Endothelial cell of umbilical vein (primary cell): ENCODE results near the gene ATXN7. TPM values are rescaled to one million over a fixed set of nuclear protein-coding genes. Genes with fewer than 3 reads are reported as not detected.

ENCODE experiments used
- BruUV-seq: library from RNA; stranded (reverse); fragments of 400-500 nt; replicated peaks from 2 replicates; lab custom pipeline; 2021; lab: Mats Ljungman, UMichigan
- CTCF ChIA-PET: fragments of 300-600, 350-600 bp; sonication (Branson Sonifier 250); formaldehyde crosslinking; loops from one replicate; lab custom pipeline; 2021; ENCODE audit warnings: antibody characterized with exemption, inconsistent platforms; lab: Charles Lee
- POLR2A ChIA-PET: fragments of 300-600, 350-600 bp; sonication (Branson Sonifier 250); formaldehyde crosslinking; loops from one replicate; lab custom pipeline; 2021; ENCODE audit warnings: antibody characterized with exemption, inconsistent platforms; lab: Charles Lee
- DNase-seq: peaks from one replicate; pipeline ENCODE4 v3.0.0-alpha.2; 2011; ENCODE audit warnings: low read depth, low spot score
- FAIRE-seq: peaks from 2 replicates; lab custom pipeline; 2011; peaks lifted over from hg19 to GRCh38; lab: Jason Lieb, UNC
- H2AFZ ChIP-seq: 2 replicates; pipeline ENCODE4 v1.6.0; 2012; ENCODE audit warnings: low read depth, low read length, control low read depth, inconsistent platforms
- H3K27ac ChIP-seq: 2 replicates; pipeline ENCODE4 v1.5.1; 2011; ENCODE audit warnings: low read depth, mild to moderate bottlenecking, control low read depth, low read length, moderate library complexity; ENCODE audit not compliant: insufficient read depth
- H3K27me3 ChIP-seq, 2 experiments: 2 replicates each; pipeline versions ENCODE4 v1.6.0 to v1.6.1; 2011; ENCODE audit warnings: low read length in 2 of 2, mixed read lengths in 1 of 2; ENCODE audit not compliant: control insufficient read depth in 2 of 2, insufficient read depth in 2 of 2
- H3K36me3 ChIP-seq, 2 experiments: 2 replicates in 1 of 2; 3 replicates in 1 of 2; pipeline ENCODE4 v1.5.1; 2011; ENCODE audit warnings: low read length in 2 of 2, mild to moderate bottlenecking in 1 of 2, moderate library complexity in 1 of 2; ENCODE audit not compliant: control insufficient read depth in 2 of 2, insufficient read depth in 2 of 2; ENCODE audit errors: extremely low read depth in 1 of 2
- H3K4me1 ChIP-seq: 3 replicates; pipeline ENCODE4 v1.5.1; 2011; ENCODE audit warnings: mild to moderate bottlenecking, low read length; ENCODE audit not compliant: control insufficient read depth, insufficient read depth; ENCODE audit errors: extremely low read depth
- H3K4me2 ChIP-seq: 2 replicates; pipeline ENCODE4 v1.6.1; 2011; ENCODE audit warnings: low read length, control low read depth, mixed read lengths; ENCODE audit not compliant: insufficient read depth
- H3K4me3 ChIP-seq, 3 experiments: fragments of 200-600 bp in 1 of 3; sonication (generic), shearing (Covaris generic) in 1 of 3; replicated peaks in 1 of 3; 2 replicates each; pipeline ENCODE4 v1.5.1; 2011 to 2016; ENCODE audit warnings: control low read depth in 3 of 3, low read length in 3 of 3, mild to moderate bottlenecking in 2 of 3, inconsistent platforms in 1 of 3, low read depth in 1 of 3, moderate library complexity in 1 of 3; ENCODE audit not compliant: insufficient read depth in 1 of 3
- H3K79me2 ChIP-seq: 2 replicates; pipeline ENCODE4 v1.6.0; 2012; ENCODE audit warnings: low read length, inconsistent platforms; ENCODE audit not compliant: control insufficient read depth, insufficient read depth
- H3K9ac ChIP-seq: replicated peaks from 2 replicates; pipeline ENCODE3; 2011; ENCODE audit warnings: low read length, control low read depth; ENCODE audit not compliant: insufficient read depth; ENCODE audit errors: extremely low read depth
- H3K9me1 ChIP-seq: replicated peaks from 3 replicates; pipeline ENCODE4 v1.6.0; 2011; ENCODE audit warnings: mild to moderate bottlenecking, low read length; ENCODE audit not compliant: control insufficient read depth, insufficient read depth; ENCODE audit errors: extremely low read depth
- H3K9me3 ChIP-seq: replicated peaks from 2 replicates; pipeline ENCODE4 v1.5.1; 2012; ENCODE audit warnings: low read length, inconsistent platforms; ENCODE audit not compliant: control insufficient read depth, insufficient read depth
- H4K20me1 ChIP-seq: replicated peaks from 2 replicates; pipeline ENCODE3; 2011; ENCODE audit warnings: mild to moderate bottlenecking, low read length; ENCODE audit not compliant: control insufficient read depth, insufficient read depth; ENCODE audit errors: extremely low read depth
- CTCF ChIP-seq, 2 donors: IDR thresholded peaks; 1 replicate in 1 of 2; 2 replicates in 1 of 2; pipeline ENCODE4 v1.5.1; 2011; ENCODE audit warnings: low read length in 2 of 2, mild to moderate bottlenecking in 2 of 2, moderate library complexity in 2 of 2, control low read depth in 1 of 2, inconsistent platforms in 1 of 2, low read depth in 1 of 2; ENCODE audit not compliant: insufficient read depth in 1 of 2; ENCODE audit errors: extremely low read depth in 1 of 2
- FOS ChIP-seq: IDR thresholded peaks from 2 replicates; pipeline ENCODE4 v1.6.1; 2011; ENCODE audit warnings: mild to moderate bottlenecking, low read length, moderate library complexity, borderline replicate concordance; ENCODE audit not compliant: insufficient read depth
- GATA2 ChIP-seq: IDR thresholded peaks from 2 replicates; pipeline ENCODE4 v1.7.0; 2011; ENCODE audit warnings: low read depth, mild to moderate bottlenecking, moderate library complexity, mixed read lengths, low read length; ENCODE audit not compliant: insufficient read length, insufficient read depth
- MAX ChIP-seq: IDR thresholded peaks from 2 replicates; pipeline ENCODE4 v1.6.1; 2011; ENCODE audit not compliant: insufficient read depth, insufficient read length
- MYC ChIP-seq: IDR thresholded peaks from one replicate; pipeline ENCODE4 v1.6.1; 2011; ENCODE audit warnings: mild to moderate bottlenecking, low read depth, low read length
- POLR2A ChIP-seq: IDR thresholded peaks from 2 replicates; pipeline ENCODE4 v1.6.1; 2012; ENCODE audit warnings: low read depth, mild to moderate bottlenecking, control low read depth, low read length
- POLR2AphosphoS5 ChIP-seq: IDR thresholded peaks from 2 replicates; pipeline ENCODE4 v1.6.1; 2012; ENCODE audit warnings: low read depth, mild to moderate bottlenecking, control low read depth, low read length, moderate library complexity; ENCODE audit not compliant: insufficient read depth
- dilution Hi-C: fragments of 300-500 bp; cut with MboI; formaldehyde crosslinking; loops from one replicate; pipeline ENCODE4 v1.15.0; 2019; ENCODE audit warnings: low sequenced_read_pairs; ENCODE audit not compliant: extremely low pct_ligation_motif_present
- intact Hi-C: fragments of 100-400 bp; cut with micrococcal nuclease; formaldehyde crosslinking; loops from one replicate; pipeline ENCODE4 v1.10.0; 2022
- polyA plus RNA-seq, 4 experiments: library from polyadenylated mRNA; depleted of rRNA in 3 of 4; stranded (reverse) in 3 of 4; unstranded in 1 of 4; fragments of >200 nt; gene quantifications; 2 replicates each; pipeline versions ENCODE4 v1.2.1 to v1.2.3, GENCODE V29; 2011 to 2012; ENCODE audit warnings: missing spikeins in 1 of 4
- total RNA-seq: library from RNA; stranded (reverse); gene quantifications from 2 replicates; pipeline ENCODE4 v1.2.3, GENCODE V29; 2021

Gene ATXN7
- total and polyA plus RNA-seq, 2 donors (not counting 3 experiments of a cell fraction or from before 2014, with no cell fraction given), result 21.2 to 34.7 TPM

- H3K4me2 ChIP-seq, result peak overlapping the region; percentile 79
- H3K9me1 ChIP-seq, result no peaks in the 10 kb centered on the region
- ChIA-PET POLR2A (no interaction called here), CTCF (interaction anchor here (1.0 to 2.3 kb wide), 7 partner anchors 14 to 671 kb away, joined by 3 to 7 read pairs (median 4); partner anchors contain the start of gene PRICKLE2)
- peaks cover 27% of the 10 kb centered on the region for H3K79me2 ChIP-seq
- peaks cover 11% of the 10 kb centered on the region for H3K4me1 ChIP-seq
- peak; percentile 51 for DNase-seq
- no peaks in the 10 kb centered on the region for H3K9me3 ChIP-seq
- H2AFZ ChIP-seq, result peak overlapping the region; percentile 70
- peak overlapping the region; percentile 94 for H3K9ac ChIP-seq
- H4K20me1 ChIP-seq, result no peaks in the 10 kb centered on the region
- TF ChIP-seq MAX (no peak), GATA2 (no peak), CTCF (IDR thresholded peaks at IDR 0.05; ENCODE audit: extremely low read depth in 1 of 2, insufficient read depth in 1 of 2, low read depth in 1 of 2, low read length in 2 of 2) (no peak), POLR2A (no peak), POLR2AphosphoS5 (no peak), MYC (no peak), FOS (no peak)
- intact Hi-C loops, result loop anchor here (1.0 to 2.0 kb wide), 3 partner anchors 167 to 673 kb away; no protein-coding TSS in a partner anchor
- peak overlapping the region; percentile 40 to 83 (median 72) for H3K4me3 ChIP-seq
- dilution Hi-C loops, result no loop called here
- H3K27me3 ChIP-seq, result peaks cover 5 to 14% of the 10 kb centered on the region in 2 experiments
- no peak for FAIRE-seq
- TSS peak; percentile 62 for BruUV-seq
- H3K27ac ChIP-seq, result peak overlapping the region; percentile 61
- H3K36me3 ChIP-seq, result peaks cover 2 to 12% of the 10 kb centered on the region in 2 experiments
These were observed 159.0 kb downstream of the ATXN7 start for GRCh38 chr3:64022451-64023186.
